Esophagus mucosa (tissue), 1 donor: ENCODE data around the gene CTBP1. TPM values are rescaled to one million over a fixed set of nuclear protein-coding genes. Genes with fewer than 3 reads are reported as not detected.

Source experiments
- ATAC-seq: fragments of 200-7000 bp; cut with Tn5 transposase; one replicate; pipeline ENCODE4 v1.9.1; 2020
- total RNA-seq: library from RNA; stranded (reverse); gene quantifications from one replicate; pipeline ENCODE4 v1.2.4, GENCODE V29; 2023
- donor health status: DM: yes; HTN: yes; CAD: no.

CTBP1 gene
- total RNA-seq, 1 donor from 2014 or later: 89.4 TPM

DNA sequence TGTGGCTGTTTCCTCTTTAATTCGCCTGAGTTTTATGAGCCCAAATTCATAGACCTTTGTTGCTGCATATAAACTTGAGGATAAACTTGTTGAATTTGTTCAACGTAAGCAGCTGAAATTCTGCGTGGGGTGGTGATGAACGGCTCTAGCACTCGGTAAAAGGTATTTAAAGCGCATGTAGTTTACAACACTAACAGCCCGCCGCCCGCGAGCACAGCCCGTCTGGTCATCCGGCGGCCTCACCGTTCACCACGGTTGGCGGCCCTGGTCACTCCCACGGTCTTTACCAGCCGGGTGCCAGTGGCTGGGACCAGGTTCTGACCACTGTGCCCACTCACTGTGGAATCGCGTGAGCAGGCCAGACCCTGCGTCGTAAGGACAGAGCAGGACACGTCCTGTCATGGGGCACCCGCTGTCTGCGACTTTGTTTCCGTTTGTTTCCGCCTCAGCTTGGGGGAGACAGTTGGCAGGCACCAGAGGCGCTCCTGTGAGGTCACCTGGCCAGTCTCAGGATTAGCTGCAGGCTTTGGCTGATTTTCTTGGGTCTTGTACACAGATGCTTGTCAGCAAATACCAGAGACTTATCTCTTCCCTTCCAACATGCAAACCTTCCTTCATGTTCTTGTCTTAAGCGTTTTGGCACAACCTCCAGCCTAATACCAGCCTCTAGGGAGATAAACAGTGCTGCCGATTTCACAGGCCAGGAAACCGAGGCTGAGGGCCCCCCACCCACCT lies 39.8 kb downstream of the CTBP1 start:
- ATAC-seq: no peak

DNA sequence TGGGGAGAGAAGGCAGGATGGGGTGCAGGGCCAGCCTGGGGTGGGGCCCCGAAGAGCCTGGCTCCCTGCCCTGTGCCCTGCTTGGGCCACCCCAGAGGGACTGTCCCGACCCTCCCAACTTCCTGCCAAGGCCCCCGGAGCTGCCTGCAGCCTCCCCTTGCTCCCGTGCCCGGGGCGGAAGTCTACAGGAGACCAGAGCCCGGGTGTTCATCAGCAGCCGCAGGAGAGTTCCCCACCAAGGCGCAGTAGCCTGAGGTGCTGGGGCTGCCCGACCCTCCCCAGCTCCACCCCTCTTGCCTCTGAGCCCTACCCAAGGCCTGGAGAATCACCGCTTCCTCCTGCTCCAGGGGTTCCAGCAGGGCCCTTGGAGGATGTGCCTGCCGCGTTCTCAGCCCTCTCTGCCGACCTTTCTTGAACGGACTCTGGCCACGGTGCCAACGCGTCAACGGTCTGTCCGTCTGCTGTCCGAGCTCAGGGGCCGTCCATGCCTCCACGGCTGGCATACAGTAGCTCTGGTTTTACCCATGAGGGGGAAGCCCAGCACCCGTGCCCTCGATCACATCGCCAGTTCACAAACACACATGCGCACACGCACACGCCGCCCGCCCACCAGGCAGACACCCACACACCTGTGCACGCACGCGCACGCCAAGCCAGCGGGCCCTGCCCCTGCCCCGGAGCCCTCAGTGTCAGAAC lies 40.5 kb downstream of the CTBP1 start:
- ATAC-seq: no peak

DNA sequence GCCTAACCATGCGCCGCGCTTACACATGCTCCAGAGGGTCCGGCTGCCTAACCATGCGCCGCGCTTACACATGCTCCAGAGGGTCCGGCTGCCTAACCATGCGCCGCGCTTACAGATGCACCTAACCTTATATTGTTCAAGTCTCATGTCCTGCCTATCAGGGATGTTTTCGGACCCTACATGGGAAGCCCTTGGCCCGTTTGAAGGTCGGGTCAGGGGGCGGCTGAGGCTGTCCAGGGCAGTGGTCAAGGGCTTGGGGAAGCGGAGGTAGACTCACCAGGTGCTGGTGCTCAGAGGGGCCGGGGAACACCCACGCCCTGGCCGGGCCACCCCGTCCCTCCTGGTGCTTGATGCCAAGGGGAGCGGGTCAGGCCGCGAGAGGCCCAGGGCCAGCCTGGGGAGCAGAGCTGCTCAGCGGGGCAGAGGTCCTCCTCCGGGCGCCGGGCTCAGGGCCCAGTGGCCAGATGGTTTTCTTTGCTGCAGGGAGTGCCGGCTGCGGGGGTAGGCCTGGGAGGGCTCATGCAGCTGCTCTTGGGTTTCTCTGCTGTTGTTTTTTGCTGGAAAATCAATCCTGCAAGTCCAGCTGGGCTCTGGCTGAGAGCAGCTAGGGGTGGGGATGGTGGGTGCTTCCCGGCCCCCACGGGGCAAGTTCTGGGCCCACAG lies 41.2 kb downstream of the CTBP1 start:
- ATAC-seq: peak; percentile 3

DNA sequence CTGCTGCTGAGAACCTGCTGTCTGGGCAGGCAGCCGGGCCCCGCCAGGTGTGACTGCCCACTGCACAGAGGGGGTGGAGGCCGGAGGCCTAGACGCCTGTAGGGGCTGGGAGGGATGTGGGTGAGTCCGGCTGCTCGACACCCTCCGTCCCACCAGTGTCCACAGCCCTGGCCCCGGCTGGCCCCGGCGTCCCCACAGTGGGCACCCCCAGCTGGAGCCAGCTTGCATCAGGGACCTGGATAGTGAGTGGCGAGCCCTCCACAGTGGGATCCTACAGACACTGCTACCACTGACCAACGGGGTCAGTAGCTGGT lies 41.8 kb downstream of the CTBP1 start:
- ATAC-seq: no peak

DNA sequence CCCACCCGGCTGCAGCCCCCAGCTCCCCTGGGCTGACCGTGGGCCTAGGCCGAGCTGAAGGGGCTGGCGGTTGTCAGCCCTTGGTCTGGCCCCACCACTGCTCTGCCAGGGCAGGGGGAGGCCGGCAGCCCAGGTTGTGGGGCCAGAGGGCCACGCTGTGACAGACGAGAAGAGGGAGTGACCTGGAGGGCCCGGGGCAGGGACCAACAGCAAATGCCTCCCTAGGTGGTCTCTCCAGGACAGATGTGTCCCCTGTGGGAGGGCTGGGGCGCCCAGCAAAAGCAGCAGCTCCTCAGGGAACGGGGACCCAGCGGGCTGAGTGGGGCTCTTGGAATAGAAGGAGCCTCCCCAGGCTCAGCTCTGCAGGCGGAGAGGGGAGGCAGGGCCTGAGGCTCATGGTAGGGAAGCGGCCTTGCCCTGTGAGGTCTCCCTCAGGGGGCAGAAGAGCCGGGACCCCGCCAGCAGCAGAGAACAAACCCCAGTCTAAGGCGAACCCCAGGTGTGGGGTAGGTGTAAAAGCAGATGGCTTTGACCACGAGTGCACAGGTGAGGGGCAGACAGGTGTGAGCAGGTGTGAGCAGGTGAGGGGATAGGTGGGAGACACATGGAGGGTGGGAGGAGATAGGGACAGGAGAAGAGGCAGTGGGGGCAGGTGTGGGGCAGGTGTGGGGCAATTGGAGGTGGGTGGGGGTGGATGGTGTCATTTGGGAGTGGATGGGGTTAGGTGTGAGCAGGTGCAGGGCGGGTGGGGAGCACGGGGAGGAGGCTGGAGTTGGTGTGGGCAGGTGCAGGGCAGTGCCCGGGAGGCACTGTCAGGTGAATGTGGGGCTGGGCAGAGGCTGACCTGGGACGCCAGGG lies 42.4 kb downstream of the CTBP1 start:
- ATAC-seq: no peak

DNA sequence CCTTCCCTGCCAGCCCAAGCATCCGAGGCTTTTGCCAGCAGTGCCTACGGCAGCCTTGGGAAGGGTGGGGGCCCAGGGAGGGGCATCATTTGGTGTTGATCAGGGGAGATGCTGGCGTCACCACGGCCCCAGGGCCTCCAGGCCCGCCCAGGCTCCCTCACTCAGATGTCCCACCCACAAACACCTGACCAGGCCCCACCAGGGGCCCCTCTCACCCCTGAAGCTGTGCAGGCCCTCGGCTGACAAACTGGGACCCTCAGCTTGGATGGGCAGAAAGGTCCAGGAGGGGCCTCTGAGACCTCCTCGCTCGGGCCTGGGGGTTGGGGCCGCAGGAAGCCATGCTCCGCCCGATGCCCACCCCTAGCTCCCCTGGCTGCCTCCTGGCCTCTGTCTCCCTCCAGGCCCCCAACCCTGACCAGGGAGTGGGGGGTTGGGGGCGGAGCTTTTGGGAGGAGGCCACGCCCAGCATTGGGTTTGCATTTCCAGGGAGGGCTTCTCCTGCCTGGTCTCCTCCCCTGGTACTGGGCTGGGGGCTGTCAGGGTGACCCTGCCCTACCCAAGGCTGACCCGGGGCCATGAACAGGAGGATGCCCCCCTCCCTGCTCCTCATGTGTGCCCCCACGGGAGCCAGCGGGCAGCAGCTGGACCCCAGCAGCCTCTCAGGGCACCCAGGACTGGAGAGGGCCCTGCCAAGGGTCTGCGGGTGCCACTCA lies 43.2 kb downstream of the CTBP1 start:
- no peak for ATAC-seq

DNA sequence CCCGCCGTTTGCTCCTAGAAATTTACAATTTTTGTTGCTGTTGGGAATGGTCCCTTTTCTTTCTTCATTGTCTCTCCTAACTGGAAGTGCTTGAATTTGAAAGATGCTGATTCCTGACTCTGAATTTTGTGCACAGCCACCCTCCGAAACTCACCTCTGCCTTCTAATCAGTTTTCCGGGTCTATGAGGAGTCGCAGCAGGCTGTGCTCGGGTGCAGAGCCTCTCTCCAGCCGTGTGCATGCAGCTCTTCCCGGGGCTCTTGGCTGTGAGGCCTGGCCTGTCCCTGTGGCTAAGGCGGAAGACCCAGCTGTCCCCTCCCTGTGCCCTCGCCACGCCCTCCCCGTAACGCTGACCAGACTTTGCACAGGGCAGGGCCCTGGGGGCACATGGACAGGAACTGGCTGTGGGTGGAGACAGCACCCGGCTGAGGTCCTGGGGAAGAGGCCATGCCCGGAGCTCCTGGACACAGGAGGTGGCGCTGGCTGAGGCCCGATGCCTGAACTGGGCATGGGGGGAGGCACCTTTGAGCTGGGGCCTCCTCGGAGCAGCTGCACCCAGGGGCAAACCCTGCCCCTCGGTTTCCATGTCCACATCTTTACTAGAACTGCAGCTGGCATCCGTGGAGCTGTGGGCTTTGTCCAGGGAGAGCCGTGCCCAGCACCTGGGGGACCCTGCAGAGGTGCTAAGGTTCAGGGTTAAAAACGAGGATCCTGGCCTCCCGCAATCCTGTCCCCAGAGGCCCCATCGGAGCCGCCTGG lies 43.9 kb downstream of the CTBP1 start:
- ATAC-seq: no peak

DNA sequence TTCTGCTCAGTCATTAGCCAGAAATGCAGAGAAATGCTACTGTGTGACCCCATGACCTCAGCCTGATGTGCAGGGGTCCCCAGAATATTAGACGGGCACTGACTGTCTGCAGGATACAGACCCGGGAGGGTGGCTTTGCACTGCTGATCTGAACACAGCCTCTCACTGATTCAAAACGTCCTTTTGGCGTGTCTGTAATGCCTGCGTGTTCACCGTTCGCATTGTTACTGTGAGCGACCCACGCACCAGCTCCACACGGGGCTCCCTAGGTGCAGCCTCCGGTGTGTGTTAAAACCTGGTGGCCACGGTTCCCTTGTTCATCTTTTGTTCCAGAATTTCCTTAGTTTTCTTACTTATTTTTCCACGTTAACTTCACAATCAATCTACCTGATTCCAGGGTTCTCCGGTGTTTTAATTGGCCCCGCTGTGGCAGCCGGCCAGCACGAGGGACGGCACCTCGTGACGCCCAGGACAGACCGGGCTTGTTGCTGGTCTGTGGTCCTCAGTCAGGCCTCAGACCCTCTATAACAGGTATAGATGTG lies 44.6 kb downstream of the CTBP1 start:
- ATAC-seq: no peak

DNA sequence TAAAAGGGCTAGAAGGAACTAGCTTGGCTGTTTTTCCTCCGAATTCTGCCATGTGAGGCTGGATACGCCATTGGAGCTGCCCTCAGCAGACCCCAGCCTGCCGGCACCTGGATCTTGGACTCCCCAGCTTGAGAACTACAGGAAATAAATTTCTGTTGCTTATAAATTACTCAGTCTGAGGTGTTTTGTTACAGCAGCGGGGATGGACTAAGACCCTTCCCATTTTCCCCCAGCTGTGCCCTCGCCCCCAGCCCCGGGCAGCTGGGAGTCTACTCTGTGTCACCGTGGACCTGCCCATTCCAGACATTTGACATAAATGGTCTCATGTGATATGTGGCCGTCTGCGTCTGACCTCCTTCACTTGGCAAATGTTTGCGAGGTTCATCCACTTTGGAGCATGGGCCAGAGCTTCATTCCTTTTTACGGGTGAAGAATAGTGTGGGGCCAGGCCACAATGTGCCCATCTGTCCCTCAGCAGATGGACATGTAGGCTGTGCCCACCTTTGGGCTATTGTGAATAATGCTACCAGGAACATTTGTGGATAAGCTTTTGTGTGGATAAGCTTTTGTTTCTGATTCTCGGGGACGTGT lies 45.8 kb downstream of the CTBP1 start:
- no peak for ATAC-seq

DNA sequence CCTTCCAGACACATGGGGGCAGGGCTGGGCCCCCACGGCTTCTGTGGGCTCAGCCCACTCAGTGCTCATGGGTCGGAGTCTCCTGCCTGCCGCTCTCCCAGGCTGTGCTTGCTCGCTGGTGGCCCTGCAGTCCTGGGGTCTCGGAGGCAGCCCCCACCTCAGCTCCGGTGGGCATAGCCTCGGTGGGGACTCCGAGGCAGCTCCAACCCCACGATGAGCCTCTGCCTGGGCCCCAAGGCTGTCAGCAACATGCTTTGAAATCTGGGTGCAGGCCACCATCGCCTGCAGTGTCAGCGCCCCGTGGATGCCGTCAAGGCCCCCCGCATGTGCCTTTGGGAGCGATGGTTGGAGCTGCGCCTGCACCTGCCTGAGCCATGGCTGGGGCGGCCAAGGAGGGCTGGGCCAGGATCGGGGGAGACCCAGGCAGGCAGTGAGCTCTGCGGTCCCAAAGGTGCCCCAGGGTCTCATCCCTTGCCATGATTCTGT lies 46.4 kb downstream of the CTBP1 start:
- no peak for ATAC-seq

DNA sequence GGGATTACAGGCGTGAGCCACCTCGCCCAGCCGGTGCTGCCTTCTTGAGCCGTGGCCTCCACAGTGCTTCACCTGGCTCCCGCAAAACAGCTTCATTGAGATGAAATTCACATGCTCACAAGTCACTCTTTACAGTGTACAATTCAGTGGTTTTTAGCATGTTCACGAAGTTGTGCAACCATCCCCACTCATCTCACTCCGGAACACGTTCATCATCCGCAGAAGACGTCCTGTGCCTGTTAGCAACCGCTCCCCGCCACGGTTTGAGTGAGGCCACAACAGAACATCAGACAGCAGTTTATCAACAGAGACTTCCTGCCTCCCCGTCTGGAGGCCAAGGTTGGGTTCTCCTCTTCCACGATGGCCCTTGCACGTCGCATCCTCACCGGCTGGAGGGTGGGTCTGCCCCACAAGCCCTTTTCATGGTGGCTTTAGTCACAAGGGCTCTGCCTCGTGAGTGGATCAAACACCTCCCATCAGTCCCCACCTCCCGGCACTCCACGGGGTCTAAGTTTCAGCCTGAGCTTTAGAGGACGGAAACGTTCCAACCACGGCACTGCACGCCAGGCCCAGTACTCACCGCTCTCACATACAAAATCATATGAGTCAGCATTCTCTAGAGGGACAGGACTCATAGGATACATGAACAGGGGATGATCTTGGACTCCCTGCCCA lies 46.9 kb downstream of the CTBP1 start:
- peak; percentile 16 for ATAC-seq

DNA sequence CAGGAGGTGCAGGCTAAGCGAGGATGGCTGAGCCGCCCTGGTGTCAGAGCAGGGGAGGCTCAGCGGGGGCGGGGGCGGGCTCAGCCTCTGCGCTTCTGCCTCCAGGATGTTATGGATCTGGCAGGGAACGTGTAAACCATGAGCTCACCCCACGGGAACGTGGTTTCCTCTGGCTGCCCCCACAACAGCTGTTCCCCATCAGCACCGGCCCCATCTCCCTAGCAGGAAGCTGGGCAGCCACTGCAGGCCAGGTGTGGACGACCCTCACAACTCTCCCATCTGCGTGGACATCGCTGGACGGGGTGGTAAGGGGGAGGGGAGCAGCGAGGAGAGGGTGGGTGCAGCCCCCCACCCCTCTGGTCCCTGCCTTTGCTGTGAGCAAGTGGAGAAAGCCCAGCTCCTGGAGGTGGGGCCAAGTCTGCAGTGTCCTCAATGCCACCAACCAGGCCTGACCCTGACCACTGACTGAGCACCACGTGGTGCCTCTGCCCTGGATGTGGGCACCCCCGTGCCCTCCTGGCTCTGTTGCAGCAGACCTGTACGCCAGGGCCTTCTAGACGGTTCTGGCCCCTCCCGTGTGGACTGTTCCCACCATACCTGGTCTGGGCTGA lies 48.4 kb downstream of the CTBP1 start:
- ATAC-seq: no peak

DNA sequence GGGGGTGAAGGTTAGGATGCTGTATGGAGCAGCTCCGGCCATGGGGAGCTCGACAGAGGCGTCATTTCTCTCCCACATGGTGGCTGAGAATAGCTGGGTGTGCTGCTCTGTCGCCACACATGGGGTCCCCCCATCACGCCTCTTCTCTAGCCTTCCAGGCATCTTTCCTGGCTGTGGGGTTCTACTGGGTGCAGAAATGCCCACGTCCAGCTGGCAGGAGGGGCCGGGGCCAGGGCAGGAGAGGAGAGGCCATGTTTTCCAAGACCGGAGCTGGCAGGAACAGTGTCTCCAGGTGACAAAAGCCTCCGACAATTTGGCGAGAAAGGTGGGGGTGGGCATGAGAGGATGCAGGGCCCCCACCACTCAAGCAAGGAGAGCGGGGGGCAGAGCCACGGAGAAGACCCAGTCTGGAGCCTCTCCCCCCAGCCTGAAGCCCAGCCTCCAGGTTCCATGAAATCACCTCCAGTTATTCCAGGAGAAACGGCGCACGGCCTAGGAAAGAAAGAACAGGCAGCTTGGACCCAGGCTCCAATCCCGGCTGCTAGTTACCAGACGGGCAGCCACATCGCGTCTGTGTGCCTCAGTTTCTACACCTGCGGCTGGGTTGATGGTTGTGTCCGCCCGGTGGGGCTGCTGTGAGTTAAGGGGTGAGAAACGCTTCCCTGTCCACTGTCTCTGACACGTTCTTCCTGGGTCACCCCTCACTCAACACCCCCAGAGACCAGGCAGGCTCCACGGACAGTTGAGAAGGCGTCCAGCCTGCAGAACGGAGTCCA lies 49.2 kb downstream of the CTBP1 start:
- ATAC-seq: no peak

DNA sequence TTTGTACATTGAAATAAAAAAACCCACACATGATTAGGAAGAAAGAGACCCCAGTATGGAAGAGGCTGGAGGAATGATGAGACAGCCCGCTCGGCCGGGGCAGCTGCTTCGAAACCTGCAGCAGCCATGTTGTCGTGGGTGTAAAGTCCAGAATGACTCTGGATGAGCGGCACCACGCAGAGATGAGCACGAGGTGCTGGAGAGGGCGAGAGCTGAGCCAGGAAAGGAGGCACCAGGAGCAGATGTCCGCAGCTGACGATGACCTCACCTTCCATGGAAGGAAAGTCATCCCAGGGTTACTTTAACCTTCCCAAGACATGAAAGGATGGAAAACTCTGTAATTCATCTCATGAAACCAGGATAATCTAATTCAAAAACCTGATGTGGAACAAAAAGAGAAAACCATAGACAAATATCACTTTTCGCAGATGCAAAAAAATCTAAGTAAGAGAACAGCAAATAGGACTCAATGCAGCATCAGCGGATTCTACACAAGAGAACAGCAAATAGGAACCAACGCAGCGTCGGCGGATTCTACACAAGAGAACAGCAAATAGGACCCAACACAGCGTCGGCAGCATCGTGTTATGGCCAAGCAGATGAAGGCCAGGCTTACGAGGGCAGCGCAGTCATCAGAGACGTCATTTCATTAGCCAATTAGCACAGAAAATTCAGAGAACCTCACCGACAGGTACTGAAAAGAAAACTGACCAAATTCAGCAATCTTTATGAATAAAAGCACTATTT lies 50.7 kb downstream of the CTBP1 start:
- no peak for ATAC-seq

DNA sequence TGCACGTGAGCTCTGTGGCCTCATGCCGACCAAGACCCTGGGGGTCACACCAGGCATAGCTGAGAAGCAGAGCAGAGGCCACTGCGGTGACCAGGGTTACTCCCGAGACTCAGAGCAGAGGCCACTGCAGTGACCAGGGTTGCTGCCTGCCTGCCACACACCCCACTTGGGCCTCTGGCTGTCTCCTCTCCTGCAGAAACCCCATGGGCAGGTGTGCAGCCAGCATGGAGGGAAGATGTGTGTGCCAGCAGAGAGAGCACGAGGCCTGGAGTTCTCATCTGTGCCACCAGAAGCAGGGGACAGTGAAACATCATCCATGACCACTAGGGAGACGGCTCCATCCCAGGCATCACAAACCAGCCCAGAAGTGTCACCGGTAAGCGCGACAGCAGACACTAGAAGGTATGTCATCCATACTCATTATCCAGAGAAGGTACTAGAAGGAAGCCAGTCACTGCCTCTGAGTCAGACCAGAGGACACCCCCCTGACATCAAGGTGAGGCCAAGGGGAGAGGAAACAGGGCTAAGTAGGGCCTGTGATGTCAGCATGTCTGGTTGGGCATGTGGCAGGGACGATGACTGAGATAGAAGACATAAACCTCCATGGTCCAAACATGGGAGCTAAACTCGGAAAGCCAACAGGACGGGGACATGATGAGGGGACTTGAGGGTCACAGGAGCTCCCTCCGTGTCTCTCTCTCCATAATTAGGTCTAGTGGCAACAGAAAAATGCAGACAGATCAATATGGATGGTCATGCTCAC lies 52.3 kb downstream of the CTBP1 start:
- no peak for ATAC-seq

DNA sequence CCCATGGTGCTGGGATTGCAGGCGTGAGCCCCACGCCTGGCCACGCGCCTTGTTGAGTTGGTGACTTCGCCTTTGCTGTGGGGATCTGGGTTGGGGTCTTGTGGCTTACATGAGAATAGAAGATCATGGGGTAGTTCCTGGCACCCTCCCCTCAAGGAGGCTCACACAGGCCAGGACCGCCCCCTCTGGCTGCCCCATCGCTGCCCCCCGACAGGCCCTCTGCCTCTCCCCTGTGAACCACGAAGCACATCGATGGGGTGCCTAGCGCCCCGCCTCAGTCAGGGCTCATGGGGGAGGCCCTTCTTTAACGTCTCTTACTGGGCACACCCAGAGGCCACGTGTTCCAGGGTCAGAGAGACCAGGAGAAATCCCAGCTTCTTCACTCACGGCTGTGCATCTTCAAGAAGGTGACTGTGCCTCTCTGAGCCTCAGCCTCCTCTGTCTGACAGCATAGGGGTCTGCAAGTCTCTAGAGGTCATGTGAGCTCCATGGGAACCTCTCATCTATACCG lies 53.0 kb downstream of the CTBP1 start:
- ATAC-seq: no peak

DNA sequence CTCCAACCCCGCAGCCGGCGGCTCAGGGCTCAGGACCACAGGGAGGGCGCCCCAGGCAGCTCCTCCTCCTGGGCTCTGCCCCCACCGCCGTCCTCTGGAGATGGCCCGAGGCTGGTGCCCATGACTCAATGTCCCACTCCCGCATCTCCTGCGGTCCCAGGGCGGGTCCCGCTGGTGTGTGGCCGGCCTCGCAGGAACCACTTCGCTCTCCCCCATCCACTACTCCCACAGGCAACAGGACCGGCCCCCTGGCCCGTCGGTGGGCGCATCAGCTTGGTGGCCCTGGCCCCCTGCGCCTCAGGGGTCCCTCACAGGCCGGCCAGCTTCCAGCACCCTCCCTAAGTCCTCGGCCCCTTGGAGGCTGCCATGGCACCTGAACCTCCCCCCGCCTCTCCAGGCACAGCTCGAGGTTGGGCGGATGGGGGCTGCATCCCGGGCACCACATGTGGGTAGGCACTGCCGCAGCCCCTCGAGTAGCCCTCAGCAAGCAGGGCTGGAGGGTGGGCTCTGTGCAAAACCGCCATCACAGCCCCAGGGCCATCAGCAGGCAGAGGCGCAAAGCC lies 53.7 kb downstream of the CTBP1 start:
- ATAC-seq: no peak
